Activated CD8-positive, alpha-beta memory T cell treated with anti-CD3 and anti-CD28 coated beads, Interleukin-2, amount 50 U/mL, for 1 hour (primary cell): ENCODE data around the gene GSC.
"Not testable (repeated sequence)": the region's sequence is repeated elsewhere in the genome, so short reads cannot be mapped to it uniquely, and the experiment has no call there.

ENCODE experiments used
- DNase-seq: peaks from one replicate; pipeline ENCODE4 v3.0.0-alpha.2; 2020; ENCODE audit errors: extremely low read depth

The GSC gene

GRCh38 chr14:94746131-94746530, 23.8 kb downstream of the GSC start:
- no peak for DNase-seq

- DNase-seq = no peak
Measured at GRCh38 chr14:94738751-94739150, 31.2 kb downstream of the GSC start.

- no peak for DNase-seq
Measured at GRCh38 chr14:94738097-94738496, 31.8 kb downstream of the GSC start.

- no peak for DNase-seq
Measured at GRCh38 chr14:94728950-94729349, 41.0 kb downstream of the GSC start.

GRCh38 chr14:94728440-94728839, 41.5 kb downstream of the GSC start:
- not testable (repeated sequence) for DNase-seq

GRCh38 chr14:94726649-94727048, 43.3 kb downstream of the GSC start:
- not testable (repeated sequence) for DNase-seq

- no peak for DNase-seq
Measured at GRCh38 chr14:94724993-94725392, 44.9 kb downstream of the GSC start.

GRCh38 chr14:94722397-94722796, 47.5 kb downstream of the GSC start:
- no peak for DNase-seq
